ENCODE data around the gene POLRMT.
"Not testable (repeated sequence)": the region's sequence is repeated elsewhere in the genome, so short reads cannot be mapped to it uniquely, and the experiment has no call there.

POLRMT gene

DNA sequence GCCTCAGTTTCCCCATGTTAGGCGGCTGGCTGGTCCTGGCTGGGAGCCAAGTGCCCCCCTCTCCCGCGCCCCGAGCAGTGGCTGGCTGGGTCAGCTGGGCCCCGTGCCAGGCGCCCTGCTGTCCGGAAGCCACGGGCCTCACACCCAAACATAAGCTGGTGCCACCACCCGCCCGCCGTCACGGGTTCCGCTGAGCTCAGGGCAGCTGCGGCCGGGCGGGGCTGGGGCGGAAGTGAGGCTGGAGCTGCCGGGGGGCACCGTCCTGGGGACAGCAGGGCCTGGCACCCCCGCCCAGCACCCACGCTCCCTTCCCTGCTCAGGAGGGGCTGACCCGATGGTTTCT lies 24.4 kb downstream of the POLRMT start:
- peak; percentile 43 for DNase-seq

DNA sequence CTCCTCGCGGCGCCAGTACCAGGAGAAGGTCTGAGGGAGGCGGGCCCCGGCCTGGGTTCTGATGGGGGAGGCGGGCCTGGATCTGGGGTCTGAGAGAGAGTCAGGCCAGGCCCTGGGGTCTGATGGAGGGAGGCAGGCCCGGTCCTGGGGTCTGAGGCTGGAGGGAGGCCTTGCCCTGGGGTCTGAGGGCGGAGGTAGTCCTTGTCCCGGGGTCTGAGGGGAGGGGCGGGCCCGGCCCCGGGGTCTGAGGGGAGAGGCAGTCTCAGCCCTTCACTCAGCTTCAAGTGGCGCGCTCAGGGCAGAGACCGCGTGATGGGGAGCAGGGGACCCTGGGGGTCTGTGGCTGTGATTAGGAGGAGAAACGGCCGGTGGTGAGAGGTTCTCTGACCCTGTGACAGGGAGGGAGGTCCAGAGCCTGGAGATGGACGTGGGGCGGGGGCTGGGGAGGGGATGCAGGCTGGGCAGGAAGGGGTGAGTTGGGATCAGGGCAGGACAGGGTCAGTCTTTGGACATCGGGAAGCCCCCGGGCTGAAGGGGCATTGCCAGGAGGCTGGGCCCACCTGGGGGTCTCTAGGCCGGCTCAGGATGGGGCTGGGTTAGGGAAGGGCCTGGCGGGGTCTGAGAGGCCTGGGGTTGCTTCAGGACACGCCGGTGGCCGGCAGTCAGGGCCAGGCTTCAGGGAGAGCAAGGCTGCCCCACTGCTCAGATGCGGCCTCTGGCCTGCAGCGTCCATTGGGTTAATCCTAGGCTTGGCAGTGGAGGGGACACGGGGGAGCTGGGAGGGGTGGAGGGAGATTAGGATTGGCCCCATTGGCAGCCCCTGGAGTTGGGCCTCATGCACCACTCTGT lies 25.0 kb downstream of the POLRMT start:
- DNase-seq = no peak

DNA sequence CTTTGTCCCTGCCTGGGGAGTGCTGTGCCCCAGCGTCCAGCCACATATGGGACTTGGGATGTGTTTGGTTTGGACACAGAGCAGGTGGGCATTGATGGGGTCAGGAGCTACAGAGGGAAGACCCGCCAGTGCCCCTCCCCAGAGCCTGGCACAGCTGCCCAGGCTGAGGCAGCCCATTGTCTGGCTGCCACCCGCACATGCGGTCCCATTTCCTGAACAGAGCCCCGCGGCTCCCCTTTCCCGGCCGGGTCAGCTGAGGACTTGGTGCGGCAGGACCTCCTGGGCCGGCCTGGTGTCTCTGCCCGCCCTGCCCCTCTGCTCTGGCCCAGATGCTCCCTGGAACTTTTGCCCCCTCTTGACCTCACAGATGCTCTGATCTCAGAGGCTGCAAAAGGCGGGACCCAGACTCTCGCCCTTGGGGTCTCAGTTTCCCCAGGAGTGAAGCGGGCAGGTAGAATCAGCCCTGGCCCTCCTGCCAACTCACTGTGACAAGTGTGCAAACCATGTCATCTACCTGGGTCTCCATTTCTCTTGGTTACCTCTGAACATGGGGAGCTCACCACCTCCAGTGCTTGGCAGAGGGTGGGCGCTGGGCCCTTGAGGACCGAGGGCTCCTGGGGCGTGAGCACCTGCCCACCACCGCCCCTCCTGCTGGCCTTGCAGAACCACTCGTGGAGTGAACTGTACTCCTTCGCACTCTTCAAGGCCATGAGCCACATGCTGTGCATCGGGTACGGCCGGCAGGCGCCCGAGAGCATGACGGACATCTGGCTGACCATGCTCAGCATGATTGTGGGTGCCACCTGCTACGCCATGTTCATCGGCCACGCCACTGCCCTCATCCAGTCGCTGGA lies 25.8 kb downstream of the POLRMT start:
- no peak for DNase-seq

DNA sequence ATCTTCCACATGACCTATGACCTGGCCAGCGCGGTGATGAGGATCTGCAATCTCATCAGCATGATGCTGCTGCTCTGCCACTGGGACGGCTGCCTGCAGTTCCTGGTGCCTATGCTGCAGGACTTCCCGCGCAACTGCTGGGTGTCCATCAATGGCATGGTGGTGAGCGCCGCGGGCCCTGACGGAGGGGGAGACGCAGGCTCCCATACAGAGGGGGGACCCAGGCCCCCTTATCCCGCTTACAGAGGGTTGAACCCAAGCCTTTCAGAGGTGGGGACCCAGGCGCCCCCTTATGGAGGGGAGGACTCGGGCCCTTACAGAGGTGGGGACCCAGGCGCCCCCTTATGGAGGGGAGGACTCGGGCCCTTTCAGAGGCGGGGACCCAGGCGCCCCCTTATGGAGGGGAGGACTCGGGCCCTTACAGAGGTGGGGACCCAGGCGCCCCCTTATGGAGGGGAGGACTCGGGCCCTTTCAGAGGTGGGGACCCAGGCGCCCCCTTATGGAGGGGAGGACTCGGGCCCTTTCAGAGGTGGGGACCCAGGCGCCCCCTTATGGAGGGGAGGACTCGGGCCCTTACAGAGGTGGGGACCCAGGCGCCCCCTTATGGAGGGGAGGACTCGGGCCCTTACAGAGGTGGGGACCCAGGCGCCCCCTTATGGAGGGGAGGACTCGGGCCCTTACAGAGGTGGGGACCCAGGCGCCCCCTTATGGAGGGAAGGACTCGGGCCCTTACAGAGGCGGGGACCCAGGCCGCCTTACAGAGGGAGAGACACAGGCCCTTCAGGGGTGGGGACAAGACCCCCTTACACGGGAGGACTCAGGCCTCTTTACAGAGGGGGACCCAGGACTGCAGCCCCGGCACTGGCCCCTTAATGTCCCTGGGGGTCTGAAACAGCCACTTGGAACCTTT lies 28.0 kb downstream of the POLRMT start:
- DNase-seq = not testable (repeated sequence)

DNA sequence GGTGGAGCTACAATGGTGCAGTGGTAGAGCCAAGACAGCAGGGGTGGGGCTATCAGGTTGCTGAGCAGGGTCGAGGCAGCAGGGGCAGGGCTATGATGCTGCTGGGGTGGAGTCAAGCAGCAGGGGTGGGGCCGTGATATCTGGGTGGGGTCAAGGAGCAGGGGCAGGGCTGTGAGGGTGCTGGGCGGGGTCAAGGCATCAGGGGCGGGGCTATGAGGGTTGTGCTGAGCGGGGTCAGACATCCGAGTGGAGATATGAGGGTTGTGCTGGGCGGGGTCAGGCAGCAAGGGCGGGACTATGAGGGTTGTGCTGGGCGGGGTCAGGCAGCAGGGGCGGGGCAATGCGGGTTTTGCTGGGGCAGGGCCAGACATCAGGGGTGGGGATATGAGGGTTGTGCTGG lies 29.0 kb downstream of the POLRMT start:
- DNase-seq = no peak

DNA sequence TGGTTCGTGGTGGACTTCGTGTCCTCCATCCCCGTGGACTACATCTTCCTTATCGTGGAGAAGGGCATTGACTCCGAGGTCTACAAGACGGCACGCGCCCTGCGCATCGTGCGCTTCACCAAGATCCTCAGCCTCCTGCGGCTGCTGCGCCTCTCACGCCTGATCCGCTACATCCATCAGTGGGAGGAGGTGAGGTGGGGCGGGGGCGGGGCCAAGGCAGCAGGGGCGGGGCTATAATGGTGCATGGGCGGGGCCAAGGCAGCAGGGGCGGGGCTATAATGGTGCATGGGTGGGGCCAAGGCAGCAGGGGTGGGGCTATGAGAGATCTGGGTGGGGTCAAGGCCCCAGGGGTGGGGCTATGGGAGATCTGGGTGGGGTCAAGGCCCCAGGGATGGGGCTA lies 29.6 kb downstream of the POLRMT start:
- not testable (repeated sequence) for DNase-seq

DNA sequence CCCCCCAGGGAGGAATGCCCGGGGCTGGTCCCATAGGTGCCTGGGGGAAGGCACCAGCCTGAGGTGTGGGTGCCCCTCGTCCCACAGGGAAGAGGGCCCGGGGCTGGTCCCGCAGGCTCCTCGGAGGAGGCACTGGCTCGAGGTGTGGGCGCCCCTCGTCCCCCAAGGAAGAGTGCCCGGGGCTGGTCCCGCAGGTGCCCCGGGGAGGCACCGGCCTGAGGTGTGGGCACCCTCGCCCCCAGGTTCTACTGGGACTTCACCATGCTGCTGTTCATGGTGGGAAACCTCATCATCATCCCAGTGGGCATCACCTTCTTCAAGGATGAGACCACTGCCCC lies 30.1 kb downstream of the POLRMT start:
- not testable (repeated sequence) for DNase-seq

DNA sequence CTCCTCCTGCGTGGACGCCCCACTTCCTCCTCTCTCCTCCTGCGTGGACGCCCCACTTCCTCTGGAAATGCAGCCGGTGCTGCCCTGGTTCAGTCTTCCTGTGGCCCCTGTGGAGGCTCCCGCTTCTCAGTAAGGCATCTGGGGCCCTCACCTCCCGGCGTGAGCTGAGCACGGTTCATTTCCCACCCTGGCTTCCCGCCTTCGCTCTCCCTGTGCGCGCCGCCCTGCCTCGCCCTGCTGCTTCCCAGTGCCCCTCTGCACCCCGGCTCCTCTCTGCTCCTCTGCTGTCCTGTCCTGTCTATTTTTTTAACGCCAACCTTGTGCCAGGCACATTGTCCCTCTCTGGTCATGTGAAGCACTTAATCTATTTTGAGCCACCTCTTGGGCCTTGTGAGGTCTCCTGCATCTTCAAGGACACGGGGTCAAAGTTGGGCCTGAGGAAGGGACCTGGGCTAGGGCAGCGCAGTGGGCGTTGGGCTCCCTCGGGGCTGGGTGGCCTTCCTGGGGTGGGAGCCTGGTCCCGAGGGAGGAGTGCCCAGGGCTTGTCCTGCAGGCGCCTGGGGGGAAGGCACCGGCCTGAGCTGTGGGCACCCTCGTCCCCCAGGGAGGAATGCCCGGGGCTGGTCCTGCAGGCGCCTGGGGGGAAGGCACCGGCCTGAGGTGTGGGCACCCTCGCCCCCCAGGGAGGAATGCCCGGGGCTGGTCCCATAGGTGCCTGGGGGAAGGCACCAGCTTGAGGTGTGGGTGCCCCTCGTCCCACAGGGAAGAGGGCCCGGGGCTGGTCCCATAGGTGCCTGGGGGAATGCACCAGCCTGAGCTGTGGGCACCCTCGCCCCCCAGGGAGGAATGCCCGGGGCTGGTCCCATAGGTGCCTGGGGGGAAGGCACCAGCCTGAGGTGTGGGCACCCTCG lies 30.7 kb downstream of the POLRMT start:
- no peak for DNase-seq

DNA sequence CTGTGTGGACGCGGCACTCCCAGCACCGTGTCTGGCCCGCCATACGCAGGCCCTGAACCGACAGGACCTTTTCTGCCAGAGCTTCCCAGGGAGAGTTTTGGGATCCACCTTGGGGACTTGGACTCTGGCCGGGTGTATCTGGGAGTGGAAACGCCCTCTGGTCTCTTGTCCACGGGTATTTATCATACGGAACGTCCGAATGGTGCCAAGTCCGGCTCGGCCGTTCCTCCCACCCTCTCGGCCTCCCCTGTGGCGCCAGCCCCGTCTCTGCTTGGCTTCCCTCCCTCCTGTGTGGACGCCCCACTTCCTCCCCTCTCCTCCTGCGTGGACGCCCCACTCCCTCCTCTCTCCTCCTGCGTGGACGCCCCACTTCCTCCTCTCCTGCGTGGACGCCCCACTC lies 31.5 kb downstream of the POLRMT start:
- no peak for DNase-seq

DNA sequence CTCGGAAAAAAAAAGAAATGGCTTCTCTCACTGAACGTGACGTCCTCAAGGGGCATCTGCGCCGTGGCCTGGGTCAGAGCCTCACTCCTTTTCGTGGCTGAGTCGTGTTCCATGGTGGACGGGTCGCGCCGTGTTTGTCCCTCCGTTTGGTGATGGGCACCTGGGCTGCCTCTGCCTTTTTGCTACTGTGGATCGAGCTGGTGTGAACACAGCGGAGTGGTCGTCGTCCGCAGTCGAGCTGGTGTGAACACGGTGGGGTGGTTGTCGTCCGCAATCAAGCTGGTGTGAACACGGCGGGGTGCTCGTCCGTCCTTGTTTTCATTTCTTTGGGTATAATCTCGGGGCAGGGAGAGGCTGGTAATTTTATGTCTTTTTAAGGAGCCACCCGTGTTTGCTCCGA lies 32.0 kb downstream of the POLRMT start:
- no peak for DNase-seq

DNA sequence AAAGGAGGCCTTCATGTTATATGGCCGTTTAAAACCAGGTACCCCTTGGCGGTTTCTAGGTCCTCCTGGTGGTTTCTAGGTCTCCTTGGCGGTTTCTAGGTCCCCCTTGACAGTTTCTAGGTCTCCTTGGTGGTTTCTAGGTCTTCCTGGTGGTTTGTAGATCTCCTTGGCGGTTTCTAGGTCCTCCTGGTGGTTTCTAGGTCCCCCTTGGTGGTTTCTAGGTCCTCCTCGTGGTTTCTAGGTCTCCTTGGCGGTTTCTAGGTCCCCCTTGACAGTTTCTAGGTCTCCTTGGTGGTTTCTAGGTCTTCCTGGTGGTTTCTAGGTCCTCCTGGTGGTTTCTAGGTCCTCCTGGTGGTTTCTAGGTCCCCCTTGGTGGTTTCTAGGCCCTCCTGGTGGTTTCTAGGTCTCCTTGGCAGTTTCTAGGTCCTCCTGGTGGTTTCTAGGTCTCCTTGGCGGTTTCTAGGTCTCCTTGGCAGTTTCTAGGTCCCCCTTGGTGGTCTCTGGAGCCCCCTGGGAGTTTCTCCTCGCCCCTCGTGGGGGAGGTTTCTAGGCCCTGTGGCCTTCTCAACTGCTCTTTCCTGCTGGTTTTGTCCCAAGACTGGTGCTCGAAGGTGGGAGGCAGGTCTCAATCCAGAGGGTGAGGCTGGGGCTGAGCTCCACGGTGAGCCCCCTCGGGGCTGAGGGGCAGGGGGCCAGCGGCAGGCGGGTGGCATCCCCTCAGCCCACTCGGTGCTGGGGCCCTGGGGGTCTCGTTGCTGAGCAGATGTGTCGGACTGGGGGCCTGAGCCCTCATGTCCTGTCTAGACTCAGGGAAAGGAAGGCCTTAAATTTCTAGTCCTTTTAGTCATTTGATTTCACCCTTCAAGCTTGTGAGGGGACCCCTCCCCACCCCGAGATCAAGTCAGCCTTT lies 35.7 kb downstream of the POLRMT start:
- DNase-seq = no peak

DNA sequence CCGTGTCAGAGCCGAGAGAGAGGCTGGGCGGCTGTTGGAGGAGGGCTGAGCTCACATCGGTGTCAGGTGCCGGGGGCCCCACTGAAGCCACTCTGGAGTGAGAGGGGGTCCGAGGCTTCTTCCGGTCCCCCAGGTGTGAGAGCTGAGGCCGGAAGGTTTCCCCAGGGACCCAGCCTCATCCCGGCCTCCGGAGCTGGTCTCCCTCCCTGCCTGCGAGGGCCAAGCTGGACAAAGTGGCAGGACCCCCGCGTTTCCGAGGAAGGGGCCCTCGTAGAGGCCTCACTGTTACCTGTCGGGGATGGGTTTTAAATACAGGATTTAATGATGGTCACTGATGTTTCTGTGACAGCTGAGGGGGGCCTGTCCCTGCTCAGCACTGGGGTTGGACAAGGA lies 37.1 kb downstream of the POLRMT start:
- DNase-seq = no peak

DNA sequence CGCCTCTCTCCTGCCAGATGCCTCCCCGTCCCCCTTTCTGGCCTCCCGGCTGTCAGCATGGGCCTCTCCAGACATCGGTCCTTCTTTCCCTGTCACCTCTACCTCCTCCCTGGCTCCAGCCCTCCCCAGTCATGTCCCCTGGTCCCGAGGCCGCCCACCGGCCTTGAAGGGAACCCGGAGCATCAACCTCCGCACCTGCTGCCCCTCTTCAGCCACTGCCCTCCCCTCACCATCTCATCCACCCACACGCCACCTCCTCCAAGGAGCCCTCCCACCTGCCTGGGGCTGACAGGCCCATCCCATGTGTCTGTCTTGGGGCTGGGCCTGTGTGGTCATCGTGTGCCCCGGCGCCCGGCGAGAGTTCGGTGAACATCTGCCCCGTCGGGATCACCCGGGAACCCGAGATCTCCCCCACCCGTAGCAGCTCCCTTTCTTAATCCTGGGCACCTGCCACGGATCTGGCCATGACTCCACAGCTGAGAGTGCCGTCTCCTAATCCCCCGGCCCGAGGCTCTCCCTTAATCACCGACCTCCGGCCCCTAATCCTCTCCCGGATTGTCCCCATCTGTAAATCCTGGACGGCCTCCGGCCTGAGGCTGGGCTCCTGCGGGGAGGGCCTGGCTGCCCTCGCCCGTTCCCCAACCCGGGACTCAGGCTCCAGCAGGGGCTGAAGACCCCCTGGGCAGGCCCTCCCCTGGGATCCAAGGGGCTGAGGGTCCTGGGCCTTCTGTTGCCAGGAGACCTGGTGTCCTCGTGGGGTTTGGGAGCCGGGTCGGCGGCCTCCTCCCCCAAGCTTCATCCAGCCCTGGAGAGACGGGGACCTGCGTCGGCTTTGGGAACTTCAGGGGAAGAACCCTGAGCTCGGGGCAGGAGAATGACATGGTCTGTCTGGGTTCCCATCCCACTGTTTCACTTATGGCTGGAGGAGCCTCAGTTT lies 37.7 kb downstream of the POLRMT start:
- DNase-seq = no peak

DNA sequence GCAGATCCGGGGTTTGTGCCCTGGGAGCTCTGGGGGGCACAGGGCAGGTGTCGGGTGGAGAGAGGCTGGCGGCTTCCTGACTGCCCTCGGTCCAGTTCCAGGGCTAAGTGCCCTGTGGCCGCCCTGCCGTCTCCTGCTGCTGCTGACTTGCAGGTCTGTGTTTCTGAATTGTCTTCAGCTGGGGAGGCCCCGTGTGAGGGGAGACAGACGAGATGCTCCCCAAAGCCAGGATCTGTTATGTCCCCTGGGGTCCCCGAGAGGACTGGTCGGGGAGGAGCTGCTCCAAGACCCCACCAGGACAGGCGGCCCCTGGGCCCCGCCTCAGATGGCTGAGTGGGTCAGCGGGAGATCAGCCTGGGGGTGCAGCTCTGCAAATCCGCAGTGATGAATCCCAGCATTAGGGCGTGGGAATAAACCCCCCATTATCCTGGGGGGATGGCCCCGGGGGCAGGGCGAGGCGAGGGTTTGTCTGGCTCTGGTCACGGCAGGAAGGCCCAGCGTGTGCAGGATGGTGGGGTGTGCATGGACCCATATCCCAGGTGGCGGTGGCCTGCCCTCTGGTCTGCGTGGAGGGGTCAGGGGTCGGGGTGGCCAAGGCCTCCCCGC lies 39.0 kb downstream of the POLRMT start:
- DNase-seq = no peak

DNA sequence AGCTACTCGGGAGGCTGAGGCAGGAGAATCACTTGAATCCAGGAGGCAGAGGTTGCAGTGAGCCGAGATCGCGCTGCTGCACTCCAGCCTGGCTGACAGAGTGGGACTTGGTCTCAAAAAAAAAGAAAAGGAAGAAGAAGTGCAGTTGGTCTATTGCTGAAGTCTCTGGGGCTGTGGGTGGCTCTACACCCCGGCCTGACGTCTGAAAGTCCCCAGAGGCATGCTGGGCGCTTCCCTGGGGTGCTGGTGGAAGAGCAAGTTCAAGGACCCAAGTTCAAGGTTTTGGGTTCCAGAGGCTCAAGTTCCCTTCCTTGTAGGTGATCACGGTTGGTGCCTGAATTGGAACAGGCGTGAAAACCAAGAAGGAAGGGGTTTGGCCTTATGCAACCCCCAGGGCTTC lies 39.8 kb downstream of the POLRMT start:
- DNase-seq = no peak

DNA sequence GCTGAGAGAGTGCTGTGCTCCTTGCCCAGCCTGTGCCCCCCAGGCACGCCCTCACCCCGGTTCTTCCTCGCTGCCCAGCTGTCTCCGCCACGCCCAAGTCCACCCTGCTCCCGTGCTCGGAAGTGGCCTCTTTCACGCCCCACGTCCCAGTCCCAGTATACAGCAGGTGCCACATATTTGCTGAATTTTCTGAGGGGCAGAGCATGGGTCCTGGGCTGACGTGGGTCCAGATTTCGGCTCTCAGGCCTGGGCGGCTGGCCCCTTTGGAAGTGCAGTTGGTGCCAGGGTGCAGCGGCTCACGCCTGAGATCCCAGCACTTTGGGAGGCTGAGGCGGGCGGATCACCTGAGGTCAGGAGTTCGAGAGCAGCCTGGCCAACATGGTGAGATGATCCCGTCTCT lies 40.3 kb downstream of the POLRMT start:
- no peak for DNase-seq

DNA sequence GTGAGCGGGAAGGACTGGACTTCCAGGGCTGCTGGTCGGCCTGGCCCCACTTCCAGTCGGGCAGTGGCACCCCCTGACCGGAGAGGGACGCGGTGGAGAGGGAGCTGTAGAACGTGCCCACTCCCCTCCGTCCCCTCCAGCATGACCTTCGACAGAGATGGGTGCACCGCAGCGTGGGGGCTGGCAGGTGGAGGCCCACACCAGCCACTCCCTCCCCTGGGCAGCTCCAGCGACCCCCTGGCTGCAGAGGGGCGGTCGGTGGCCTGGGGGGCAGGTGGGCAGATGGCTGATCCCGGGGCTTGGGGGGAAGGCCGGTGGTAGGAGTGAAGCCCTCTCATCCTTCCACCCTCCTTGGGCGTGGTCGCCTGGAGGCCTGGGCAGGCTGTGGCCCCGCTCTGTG lies 41.2 kb downstream of the POLRMT start:
- DNase-seq = no peak

DNA sequence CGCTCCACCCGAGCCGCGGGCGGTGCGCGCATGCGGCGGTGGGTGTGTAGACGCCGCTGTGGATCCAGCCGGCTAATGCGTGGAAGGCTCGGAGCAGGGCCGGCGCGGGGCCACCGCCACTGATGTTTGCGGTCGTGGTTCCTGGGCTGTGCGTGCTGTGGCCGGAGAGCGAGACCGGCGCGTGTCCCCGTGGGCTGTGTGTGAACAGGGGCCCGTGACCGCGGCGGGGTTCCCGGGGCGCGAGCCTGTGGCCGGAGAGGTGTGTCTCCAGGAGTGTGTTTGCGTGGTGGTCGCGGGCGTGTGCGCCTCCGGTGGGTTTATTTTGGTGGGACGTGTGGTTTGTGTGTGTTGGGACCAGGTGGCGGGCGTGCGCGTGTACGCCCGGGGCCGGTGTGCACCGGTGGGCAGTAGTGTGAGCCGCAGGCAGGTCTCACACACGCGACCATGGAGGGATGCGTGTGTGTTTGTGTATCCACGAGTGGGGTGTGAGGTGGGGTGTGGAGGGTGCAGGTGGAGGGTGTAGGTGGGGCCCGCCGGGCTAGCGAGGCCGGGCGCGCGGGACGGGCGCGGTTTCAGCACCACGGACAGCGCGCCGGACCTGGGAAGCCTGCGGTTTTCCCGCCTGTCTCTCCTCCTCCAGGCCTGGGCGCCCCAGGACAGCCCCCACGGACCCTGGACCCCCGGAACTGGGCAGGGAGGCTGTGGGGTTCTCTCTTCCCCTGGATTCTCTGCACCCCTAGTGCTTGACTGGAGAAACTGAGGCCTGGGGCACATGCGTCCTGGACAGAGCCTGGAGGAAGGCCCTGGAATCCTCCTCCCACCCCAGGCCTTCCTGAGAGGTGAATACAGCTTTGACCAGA lies 42.0 kb downstream of the POLRMT start:
- no peak for DNase-seq

DNA sequence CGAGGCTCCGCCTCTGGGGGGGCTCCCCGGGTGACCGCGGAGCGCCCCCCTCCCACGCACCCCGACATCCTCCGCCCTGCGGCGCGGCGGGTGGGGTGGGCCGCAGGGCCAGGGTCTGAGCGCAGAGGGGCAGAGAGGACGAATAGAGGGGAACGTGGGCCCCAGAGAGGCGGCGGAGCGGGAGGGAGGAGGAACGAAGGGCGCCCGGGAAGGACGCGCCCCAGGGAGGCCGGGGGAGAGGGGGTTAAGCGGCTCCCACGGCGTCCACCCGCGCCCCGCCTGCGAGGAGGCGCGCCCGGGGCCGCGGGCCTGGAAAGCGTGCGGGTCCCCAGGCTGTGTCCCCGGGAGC lies 42.6 kb downstream of the POLRMT start:
- DNase-seq = no peak
